ENCODE data around the gene ADAMTS2.

The ADAMTS2 gene

DNA sequence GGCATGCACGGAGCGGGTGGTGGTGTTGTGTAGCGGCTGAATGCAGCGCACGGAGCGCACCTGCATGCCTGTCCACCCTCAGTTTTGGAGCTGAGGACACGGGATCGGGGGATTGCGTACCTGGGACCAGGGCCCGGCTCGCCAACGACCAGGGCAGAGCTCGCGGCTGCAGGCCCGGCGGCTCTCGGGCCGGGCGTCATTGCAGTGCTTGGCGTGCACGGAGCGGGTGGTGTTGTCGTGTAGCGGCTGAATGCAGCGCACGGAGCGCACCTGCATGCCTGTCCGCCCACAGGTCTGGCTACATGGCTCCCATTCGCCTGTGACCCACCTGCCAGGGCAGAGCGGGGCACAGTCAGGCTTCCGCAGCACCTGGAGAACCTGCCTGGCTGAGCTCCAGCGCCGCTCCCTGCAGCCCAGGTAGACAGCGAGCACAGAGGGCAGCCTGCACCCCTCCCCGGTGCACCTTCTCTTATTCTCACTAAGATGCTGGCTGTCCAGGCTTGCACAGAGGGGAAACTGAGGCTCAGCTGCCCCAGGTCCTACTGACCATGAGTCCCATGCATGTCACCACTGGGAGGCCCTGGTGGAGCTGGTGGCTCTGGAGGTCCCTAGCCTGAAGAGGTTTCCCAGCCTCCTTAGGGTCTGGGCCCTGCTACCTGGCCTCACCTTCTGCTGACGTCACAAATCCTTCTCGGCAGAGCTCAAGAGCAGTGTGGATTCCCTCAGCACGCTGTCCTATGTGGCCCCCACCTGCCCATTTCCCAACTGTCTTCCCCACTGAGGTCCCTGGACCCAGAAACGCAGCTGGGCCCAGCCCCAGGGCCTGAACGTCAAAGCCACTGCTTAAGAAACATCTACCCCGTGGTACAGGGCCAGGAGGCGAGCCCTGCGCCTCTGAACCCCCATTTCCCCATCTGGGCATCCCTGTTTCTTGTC is 220.1 kb downstream of the ADAMTS2 start:
- no peak for DNase-seq (ENCODE audit: low read depth in 2 of 2)

DNA sequence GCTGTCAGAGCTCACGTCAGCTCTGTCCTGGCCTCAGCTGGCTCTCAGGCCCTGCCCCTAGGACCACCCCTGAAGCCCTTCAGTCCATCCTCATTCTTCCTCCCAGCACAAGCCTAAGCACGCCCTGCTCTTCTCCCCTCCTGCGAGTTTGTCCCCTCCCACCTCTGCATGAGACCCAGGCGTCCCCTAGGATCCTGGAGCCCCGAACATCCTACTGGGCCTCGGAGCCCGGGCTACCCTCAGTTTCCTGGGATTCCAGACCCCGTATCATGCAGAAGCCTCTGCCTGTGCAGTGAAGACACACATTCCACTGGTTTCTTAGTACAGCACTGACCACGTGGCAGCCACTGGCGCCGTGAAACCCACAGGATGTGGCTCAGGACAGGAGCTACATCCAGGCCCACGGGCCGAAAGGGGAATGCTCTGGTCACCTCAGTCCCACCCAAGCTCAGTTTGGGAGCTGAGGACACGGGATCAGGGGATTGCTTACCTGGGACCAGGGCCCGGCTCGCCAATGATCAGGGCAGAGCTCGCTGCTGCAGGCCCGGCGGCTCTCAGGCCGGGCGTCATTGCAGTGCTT is 220.9 kb downstream of the ADAMTS2 start:
- no peak for DNase-seq (ENCODE audit: low read depth in 2 of 2)

DNA sequence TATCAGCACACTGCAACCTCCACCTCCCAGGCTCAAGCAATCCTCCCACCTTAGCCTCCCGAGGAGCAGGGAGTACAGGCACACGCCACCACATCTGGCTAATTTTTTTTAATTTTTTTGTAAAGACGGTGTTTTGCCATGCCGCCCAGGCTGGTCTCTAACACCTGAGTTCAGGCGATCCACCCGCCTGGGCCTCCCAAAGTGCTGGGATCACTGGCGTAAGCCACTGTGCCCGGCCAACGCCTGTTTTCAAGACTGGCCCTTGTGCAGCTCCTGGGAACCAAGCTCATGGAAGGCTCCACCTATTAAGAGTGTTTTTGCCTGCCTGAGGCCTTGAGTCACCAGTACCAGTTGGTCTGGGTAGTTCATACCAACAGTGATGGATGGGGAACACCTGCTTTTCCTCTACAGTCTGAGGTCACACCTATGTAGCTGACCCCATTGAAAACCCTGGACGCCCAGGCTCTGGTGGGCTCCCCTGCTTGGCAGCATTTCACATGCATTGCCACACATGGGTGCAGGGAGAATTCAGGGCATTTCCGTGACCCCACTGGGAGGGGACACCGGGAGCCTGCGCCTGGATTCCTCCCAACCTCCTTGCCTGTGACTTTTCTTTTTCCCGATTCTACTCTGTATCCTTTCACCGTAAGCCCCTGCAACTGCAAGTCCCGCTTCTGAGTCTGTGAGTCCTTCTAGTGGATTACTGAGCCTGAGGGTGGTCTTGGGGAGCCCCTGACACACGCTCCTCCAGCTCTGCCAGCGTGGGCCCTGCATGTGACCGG is 221.6 kb downstream of the ADAMTS2 start:
- DNase-seq (ENCODE audit: low read depth in 2 of 2): no peak

DNA sequence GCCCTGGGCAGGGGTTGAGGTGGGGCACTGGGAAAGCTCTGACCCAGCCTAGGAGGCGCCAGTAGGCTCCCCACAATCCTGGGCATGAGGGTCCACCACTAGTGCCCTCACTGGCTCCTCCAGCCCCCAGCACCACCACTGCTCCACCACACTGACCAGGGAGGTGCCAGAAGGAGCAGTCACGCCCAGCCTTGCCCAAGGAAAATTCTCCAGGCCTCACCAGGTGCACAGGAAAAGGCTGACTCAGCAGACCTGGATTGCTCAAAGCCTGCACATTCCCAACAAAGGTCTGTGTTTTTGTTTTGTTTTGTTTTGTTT is 222.2 kb downstream of the ADAMTS2 start:
- no peak for DNase-seq (ENCODE audit: low read depth in 2 of 2)

DNA sequence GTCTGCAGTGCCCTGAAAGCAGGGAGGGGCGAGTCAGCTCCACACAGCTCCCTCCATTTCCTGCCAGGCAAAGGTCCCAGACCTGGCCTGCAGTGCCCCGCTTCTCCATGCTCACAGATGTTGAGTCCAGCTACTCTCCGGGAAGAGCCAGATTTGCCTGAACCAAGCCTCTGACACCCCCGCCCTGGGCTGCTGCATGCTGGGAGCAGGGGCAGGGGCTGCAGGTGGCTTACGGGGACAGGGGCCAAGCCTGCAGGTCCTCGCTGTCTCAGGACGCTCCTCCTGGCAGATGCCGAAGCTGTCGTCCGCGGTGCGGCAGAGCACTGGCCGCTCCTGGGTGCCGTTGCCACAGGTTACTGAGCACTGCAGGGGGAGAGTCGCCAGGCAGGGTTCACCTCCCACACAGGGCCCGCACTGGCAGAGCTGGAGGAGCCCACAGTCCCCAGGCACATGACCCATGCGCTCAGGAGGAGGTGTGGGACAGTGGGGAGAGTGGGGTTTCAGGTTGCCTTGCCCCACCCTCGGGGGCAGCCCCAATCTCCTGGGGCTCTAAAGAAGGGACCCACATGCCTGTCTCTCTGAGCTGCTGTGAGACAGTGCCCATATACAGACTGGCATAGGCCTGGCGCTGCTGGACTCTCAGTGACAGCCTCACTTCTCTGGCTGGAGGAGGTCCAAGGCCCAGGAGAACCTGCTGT is 222.7 kb downstream of the ADAMTS2 start:
- DNase-seq (ENCODE audit: low read depth in 2 of 2): no peak

DNA sequence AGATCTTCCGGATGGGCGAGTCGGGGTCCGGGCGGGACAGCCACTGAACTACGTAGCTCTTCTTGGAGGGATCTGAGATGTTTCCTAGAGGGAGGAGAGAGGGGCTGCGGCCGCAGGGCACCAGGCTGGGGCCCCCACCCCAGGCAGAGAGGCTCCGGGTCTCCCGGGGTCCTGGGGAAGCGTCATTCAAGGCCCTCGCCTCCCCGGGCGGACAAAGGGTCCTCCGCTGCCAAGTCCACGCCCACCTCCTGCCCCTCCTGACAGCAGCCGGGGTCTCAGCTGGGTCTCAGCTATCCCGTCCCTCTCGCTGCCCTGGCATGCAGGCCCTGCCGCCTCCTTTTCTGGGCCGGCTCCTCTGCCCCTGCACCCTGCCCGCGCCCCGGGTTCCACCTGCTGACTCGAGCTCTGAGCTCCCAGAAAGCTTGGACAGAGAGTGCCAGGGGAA is 223.6 kb downstream of the ADAMTS2 start:
- DNase-seq (ENCODE audit: low read depth in 2 of 2): no peak

DNA sequence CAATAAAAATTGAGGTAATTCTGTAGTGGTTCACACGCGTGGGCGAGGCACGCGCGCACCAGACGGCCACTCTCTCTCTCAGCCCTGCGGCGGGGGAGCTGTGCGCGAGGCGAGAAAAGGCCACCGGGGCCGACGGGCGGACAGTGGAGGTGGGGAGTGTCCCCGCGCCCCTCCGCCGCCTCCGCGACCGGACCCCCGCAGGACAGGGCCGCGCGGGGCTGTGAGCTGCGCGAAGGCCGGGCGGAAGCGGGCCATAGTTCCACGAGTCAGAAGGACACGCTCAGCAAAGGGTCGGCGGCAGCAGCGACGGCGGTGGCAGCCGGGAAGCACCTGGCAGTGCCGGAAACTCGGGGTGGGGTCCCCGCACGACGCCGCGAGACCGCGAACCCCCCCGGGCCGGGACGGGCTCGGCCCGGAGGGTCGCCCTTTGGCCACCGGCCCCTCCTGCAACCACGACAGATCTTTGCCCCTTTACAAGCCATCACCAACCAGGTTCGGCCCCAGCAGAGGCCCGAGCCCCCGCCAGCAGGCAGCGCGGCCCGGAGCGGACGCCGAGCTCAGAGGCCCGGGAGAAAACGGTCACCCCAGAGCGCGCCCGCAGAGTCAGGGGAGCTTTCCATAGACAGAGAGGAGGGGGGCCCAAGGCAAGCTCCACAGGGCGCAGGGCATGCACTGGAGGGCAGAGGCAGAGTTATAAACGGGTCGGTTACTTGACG is 224.2 kb downstream of the ADAMTS2 start:
- DNase-seq (ENCODE audit: low read depth in 2 of 2): no peak

DNA sequence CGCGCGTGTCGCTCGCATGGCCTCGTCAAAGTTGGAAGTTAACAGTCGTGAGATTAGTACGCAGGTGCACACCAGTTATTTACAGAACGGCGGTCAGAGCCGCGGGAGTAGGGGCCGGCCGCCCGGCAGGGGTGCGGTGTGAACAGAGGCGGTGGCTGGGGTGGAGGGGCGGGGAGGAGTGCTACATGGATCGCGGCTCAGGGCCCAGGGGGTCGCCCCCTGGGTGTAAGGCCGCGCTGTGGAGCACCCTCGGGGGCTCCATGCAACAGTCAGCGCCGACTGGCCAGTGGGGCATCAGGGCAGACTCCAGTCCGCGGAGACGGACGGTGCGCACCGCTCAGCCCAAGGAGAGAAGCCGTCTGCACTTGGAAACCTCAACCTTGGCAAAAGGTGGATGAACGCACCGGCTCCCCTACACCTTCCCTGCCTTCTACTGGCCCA is 224.8 kb downstream of the ADAMTS2 start:
- DNase-seq (ENCODE audit: low read depth in 2 of 2): no peak

DNA sequence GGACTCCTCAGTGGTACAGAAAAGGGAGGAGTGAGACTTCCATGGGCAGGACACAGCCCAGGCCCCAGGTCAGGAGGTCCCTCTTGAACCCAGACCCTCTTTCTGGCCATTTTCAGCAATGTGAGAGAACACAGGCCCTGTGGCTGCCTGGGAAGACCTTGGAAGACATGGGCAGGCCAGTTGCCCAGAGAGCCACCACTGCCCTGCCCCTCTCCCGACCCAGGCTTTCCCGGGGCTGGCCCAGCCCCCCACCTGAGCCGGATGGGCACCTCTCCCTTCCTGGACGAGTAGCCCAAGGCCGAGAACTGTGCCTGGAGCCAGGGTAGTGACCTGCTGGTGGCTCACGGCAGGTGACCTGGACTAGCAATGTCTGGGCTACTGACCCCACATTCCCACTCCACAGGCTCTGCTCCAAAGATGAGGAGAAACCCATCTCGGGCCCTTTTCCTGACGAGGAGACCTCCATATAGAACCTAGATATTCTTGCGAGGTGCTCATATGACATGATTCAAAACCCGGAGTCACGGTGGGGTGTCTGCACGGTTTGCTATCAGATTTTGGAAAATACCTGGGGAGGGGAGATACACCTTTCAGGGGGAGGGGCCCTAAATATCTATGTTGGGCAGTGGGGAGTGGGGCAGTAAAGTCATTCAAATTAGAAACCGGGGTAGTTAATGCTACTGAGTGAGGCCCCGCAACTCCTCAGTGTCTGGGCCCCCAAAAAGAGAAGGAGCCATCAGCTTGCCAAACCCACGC is 225.7 kb downstream of the ADAMTS2 start:
- DNase-seq (ENCODE audit: low read depth in 2 of 2): no peak

DNA sequence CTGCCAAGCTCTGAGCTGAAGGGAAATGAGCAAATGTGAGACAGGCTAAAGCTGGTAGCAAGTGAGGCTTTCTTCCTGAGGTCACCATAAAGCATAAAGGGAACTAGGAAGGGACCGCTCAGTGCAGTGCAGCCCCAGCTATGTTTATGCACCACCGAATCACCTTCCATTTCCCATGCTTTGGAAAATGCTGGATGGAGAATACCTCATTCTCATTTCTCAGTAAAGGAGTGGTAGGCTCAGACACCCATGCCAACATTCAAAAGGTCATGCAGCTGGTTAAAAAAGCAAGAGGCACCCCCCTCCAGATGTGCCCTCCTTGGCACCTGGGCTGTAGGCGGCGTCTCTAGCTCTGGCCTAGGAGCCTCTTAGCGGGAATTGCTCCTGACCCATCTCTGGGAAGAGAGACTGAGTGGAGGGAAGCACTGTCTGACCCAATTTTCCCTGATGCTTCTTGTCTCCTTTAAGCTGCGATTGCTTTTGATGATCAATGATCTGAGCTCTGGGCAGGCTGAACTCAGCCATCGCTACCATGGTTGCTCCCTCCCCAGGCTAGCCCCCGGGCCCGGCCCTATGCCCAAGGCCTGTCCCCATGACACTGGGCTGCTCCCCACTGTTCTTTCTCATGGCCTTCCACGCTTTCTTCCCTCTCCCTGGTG is 226.4 kb downstream of the ADAMTS2 start:
- DNase-seq (ENCODE audit: low read depth in 2 of 2): no peak

DNA sequence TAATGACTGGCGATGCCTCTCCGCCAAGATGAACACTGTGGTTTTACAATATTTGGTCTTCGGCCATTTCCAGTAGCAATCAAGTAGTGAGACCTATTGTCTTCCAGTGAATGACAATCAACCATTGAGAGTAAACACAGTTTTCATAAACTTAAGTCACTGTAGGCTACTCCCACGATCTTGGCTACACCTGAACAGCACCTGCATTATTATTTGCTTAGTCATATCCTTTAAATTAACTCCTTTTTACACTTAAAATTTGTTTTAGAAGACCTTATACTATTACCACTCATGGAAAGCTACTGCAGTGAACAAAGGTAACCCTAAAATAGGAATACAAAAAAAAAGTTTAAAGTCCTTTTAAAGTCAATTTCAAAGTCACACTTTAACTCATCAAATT is 226.9 kb downstream of the ADAMTS2 start:
- no peak for DNase-seq (ENCODE audit: low read depth in 2 of 2)

DNA sequence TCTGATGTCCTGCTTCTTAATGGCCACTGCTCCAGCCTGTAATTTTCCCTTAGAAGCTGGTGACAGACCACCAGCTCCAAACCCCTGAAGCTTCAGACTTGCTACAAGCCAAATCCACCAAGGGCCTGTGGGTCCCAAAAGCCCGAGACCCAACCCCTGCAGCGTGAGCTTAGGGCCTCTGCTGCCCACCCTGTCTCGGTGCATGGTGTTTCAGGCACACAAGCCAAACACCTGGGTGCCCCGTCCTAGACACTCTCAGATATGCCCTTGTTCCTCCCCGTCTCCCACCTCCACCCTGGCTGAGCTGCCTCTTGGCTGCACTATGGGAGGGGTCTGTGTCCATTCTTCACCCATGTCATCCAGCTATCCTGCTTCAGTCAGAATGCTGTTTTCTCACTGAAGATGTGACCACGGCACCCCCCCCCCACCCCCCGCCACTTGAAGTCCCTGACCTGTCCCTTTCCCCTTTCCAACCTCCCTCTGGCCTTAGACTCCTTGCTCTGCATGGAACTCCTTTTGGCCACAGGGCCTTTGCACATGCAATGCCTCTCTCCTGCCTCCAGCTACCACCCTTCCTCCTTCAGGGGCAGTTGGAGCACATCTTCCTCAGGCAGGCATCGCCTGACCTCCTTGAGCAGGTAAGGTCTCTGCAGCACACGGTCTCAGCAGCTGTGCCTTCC is 229.3 kb downstream of the ADAMTS2 start:
- DNase-seq (ENCODE audit: low read depth in 2 of 2): no peak

DNA sequence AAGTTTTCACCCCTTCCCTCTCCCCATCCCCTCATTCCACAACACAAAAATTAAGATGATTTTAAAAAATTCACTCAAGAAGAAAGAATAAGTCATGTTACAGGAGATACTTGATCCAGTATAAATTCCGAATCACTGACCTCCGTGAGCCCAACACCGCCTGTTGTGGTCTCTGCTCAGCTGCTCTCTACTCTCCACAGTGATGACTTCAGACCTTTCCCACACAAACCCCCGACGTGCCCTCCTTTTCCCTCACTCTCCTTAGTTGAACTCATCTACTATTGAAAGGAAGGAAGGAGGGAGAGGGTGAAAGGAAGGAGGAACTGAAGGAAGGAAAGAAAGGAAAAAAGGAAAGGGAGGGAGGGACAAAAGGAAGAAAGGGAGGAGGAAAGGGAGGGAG is 230.0 kb downstream of the ADAMTS2 start:
- no peak for DNase-seq (ENCODE audit: low read depth in 2 of 2)

DNA sequence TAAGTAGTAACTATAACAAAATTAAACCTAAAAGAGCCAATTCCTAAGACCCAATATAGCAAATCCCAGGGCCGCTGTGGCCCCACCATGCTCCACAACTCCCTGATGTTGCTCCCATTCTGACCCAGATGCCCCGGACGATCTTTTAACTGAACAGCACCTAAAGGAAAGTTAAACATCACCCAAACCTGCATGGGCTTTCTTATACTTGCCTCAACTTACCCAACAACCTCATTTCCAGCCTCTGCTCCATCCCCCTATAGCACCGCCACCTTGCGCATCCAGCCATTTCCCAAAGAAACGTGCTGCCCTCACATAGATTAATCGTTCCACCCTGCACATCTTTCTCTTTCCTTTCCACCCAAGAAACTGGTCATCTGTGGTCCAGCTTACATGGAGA is 230.5 kb downstream of the ADAMTS2 start:
- no peak for DNase-seq (ENCODE audit: low read depth in 2 of 2)

DNA sequence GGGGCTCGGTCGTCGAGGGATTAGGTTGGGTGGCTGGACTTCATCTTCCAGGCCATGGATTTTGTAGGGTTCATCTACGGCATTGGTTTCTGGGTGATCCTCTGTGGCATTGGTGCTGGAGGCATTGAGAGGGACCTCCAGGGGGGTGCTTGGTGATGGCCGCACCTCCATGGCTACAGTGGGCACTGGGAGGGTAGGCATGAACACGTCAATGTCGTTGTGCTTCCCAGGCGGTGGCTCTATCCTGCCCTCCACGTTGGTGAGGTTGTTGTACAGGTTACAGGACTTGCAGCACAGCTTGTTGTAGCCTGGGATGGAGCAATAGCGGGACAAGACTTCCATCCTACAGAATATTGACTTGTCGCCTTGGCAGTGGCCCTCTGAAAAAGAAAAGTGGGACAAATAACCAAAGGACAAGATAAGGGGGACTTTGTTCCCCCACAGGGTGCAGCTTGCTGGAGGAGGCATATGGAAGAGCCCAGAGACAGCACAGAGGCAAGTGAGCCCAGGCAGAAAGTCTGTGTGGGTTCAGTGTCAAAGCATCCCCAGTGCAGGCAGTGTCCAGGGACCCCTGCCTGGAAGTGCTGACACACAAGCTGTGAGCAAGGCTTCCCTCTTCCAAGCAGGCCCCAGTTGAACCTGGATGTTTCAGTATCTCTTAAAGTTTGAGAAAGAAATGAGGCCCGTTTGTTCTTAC is 231.2 kb downstream of the ADAMTS2 start:
- DNase-seq (ENCODE audit: low read depth in 2 of 2): no peak

DNA sequence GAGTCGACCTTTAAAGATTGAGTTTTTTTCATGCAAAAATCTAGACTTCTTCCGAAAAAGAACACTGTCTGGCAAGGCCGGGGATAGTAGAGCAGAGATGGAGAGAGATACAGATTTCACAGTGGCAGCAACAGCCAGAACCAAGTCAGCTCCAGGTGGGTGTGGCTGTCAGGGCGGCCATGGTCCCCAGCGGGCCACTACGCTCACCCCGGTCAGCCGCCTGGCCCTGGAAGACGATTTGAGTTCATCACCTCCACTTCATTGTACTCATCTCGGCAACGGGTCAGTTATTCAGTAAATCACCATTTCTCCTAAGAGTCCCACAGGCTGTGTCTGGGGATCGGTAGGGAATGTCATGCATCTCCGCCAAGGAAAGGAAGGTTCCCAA is 232.1 kb downstream of the ADAMTS2 start:
- no peak for DNase-seq (ENCODE audit: low read depth in 2 of 2)

DNA sequence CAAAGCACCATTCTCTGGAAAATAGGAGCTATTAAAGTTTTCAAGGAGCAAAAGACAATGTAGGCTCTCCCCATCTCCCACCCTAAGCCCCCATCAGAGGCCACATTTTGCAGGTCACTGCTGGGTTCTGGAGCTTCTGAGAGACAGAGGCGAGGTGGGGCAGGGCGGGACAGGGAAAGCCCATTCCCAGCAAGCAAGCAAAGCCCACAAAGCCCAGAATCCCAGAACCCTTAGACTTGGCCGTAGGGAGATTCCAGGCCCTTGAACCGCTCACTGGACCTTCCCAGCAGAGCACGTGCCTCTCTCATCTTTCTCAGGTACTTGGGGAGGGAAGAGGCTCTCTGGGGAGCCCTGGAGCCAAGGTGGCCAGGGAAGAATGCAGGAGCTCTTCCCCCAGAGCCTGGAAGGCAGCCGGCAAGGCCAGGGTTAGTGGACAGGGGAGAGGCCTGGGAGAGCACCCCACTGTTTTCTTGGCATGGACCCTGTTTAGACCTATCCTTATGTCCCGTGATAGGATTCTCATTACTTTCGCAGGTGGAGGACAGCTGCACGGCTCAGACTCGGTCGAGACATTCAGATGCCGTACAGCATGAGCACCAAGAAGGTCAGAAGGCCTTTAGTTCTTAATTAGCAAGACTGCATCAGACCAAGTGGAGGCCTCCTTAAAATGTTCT is 232.7 kb downstream of the ADAMTS2 start:
- DNase-seq (ENCODE audit: low read depth in 2 of 2): no peak
